ENCODE measurements around the gene CNTROB. TPM values are rescaled to one million over a fixed set of nuclear protein-coding genes. Genes with fewer than 3 reads are reported as not detected.

The CNTROB gene
- total and polyA plus RNA-seq, 2 experiments from 2014 or later: 21.1 to 37.5 TPM

DNA sequence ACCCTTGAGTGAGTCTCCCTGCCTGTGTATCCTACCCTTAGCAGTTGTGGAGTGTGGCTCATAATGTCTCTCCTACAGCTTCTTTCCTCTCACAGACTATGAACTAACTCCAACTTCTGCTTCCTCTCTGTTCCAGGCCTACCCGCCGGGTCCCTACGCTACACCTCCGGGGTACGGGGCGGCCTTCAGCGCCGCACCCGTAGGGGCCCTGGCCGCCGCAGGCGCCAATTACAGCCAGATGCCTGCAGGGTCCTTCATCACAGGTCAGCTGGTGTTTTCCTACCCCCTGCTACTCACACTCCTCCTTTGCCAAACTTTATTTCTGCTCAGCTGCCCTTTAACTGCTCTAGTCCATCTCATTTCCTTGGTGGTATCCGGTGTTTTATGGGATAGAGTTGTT, 21.3 kb upstream of the CNTROB start:
- Histone ChIP-seq H3K79me2 (no peaks in the 10 kb centered on the region), H3K27ac (no peak overlapping the region), H3K4me2 (no peak overlapping the region), H3K4me1 (ENCODE audit: insufficient read depth) (peaks cover 9% of the 10 kb centered on the region), H3K9me2 (replicated peaks; ENCODE audit: insufficient read depth) (no peaks in the 10 kb centered on the region), H2AFZ (no peak overlapping the region), H3K27me3 (no peaks in the 10 kb centered on the region), H3K4me3 (no peak overlapping the region), H3K36me3 (replicated peaks; ENCODE audit: insufficient read depth, low read depth) (no peaks in the 10 kb centered on the region), H4K20me1 (ENCODE audit: insufficient read depth, poor library complexity, severe bottlenecking) (no peaks in the 10 kb centered on the region), H3K9me3 (ENCODE audit: low read depth) (no peaks in the 10 kb centered on the region)
- WGBS (ENCODE audit: low lambda C conversion rate, missing lambda C conversion rate): 96% methylated on average over 13 of the region's 13 CpGs
- no peak for DNase-seq (ENCODE audit: low spot score)
- TF ChIP-seq EZH2 (IDR thresholded peaks at IDR 0.05; ENCODE audit: borderline replicate concordance) (no peak), EZH2phosphoT487 (IDR thresholded peaks at IDR 0.05; ENCODE audit: low read depth, severe bottlenecking, unreplicated experiment) (no peak)
- TF ChIP-seq, protein P1, sequence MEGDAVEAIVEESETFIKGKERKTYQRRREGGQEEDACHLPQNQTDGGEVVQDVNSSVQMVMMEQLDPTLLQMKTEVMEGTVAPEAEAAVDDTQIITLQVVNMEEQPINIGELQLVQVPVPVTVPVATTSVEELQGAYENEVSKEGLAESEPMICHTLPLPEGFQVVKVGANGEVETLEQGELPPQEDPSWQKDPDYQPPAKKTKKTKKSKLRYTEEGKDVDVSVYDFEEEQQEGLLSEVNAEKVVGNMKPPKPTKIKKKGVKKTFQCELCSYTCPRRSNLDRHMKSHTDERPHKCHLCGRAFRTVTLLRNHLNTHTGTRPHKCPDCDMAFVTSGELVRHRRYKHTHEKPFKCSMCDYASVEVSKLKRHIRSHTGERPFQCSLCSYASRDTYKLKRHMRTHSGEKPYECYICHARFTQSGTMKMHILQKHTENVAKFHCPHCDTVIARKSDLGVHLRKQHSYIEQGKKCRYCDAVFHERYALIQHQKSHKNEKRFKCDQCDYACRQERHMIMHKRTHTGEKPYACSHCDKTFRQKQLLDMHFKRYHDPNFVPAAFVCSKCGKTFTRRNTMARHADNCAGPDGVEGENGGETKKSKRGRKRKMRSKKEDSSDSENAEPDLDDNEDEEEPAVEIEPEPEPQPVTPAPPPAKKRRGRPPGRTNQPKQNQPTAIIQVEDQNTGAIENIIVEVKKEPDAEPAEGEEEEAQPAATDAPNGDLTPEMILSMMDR (IDR thresholded peaks at IDR 0.05; ENCODE audit: poor library complexity): no peak

DNA sequence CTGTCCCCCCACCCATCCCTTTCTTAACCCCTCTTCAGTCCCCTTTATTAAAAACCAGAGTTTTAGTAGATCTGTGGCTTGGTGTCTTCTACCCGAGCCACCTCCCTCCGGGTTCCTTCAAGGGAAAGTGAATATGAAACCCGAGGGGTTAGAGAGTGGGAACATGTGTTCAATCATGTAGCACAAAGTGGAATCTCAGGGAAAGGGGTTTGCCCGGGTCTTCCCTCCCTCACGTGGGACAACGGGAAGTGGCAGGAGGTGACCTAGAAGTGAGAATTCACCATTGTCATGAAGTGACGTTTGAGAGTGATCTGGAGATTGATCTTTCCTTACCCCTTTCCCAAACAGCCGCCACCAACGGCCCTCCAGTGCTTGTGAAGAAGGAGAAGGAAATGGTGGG, 20.9 kb upstream of the CNTROB start:
- Histone ChIP-seq H3K27ac (no peak overlapping the region), H3K9me2 (replicated peaks; ENCODE audit: insufficient read depth) (no peaks in the 10 kb centered on the region), H3K4me1 (ENCODE audit: insufficient read depth) (peaks cover 10% of the 10 kb centered on the region), H3K4me2 (no peak overlapping the region), H3K4me3 (no peak overlapping the region), H4K20me1 (ENCODE audit: insufficient read depth, poor library complexity, severe bottlenecking) (no peaks in the 10 kb centered on the region), H2AFZ (no peak overlapping the region), H3K79me2 (no peaks in the 10 kb centered on the region), H3K36me3 (replicated peaks; ENCODE audit: insufficient read depth, low read depth) (no peaks in the 10 kb centered on the region), H3K9me3 (ENCODE audit: low read depth) (no peaks in the 10 kb centered on the region), H3K27me3 (no peaks in the 10 kb centered on the region)
- WGBS (ENCODE audit: low lambda C conversion rate, missing lambda C conversion rate): 89% methylated on average over 8 of the region's 9 CpGs
- TF ChIP-seq, protein P1 (IDR thresholded peaks at IDR 0.05; ENCODE audit: poor library complexity): no peak
- TF ChIP-seq EZH2 (IDR thresholded peaks at IDR 0.05; ENCODE audit: borderline replicate concordance): no peak
- TF ChIP-seq EZH2phosphoT487 (IDR thresholded peaks at IDR 0.05; ENCODE audit: low read depth, severe bottlenecking, unreplicated experiment): no peak
- DNase-seq (ENCODE audit: low spot score): no peak

DNA sequence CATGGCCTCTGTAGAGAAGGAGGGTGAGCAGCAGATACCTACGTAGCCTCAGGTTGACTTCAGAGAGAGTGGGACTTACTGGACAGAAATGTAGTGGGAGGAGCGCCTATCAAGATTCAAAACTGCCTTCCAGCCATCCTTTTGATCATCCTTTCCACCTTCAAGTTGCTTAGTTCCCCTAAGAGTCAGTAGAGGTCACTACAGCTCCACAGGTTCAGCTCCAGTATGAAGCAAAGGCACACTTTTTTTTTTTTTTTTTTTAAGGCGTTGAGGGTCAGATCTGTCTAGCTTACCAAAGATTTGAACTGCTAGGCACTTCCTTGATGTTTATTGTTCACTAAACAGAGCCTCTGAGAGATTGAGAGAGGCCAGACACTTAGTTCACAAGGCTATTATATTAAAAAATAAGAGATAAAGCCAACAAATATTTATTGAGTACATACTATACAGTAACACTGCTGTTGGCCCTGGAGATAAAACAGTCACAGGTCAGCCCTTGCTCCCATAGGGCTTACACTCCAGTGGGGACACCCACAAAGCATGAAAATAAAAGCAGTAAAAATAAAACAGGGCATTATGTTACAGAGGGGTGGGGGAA, 19.0 kb upstream of the CNTROB start:
- Histone ChIP-seq H3K9me2 (replicated peaks; ENCODE audit: insufficient read depth) (no peaks in the 10 kb centered on the region), H2AFZ (no peak overlapping the region), H3K4me3 (no peak overlapping the region), H3K9me3 (ENCODE audit: low read depth) (no peaks in the 10 kb centered on the region), H3K27ac (no peak overlapping the region), H3K79me2 (no peaks in the 10 kb centered on the region), H3K4me1 (ENCODE audit: insufficient read depth) (peaks cover 17% of the 10 kb centered on the region), H3K4me2 (no peak overlapping the region), H3K36me3 (replicated peaks; ENCODE audit: insufficient read depth, low read depth) (no peaks in the 10 kb centered on the region), H3K27me3 (no peaks in the 10 kb centered on the region), H4K20me1 (ENCODE audit: insufficient read depth, poor library complexity, severe bottlenecking) (no peaks in the 10 kb centered on the region)
- WGBS (ENCODE audit: low lambda C conversion rate, missing lambda C conversion rate): 39% methylated on average over 3 of the region's 3 CpGs
- no peak for TF ChIP-seq EZH2 (IDR thresholded peaks at IDR 0.05; ENCODE audit: borderline replicate concordance)
- TF ChIP-seq, protein P1 (IDR thresholded peaks at IDR 0.05; ENCODE audit: poor library complexity): peak; percentile 70
- peak; percentile 80 for DNase-seq (ENCODE audit: low spot score)

Data from hepatocyte (in vitro differentiated cells).